AG10803 (cell line): ENCODE measurements around the gene PGF.

Experiments
- DNase-seq: peaks from one replicate; pipeline ENCODE4 v3.0.0; 2010; ENCODE audit warnings: low read depth
- H3K4me3 ChIP-seq: 2 replicates; pipeline ENCODE4 v1.5.1; 2011; ENCODE audit warnings: mild to moderate bottlenecking, low read length, control low read depth
- CTCF ChIP-seq: conservative IDR thresholded peaks from 2 replicates; pipeline ENCODE4 v1.5.1; 2011; ENCODE audit warnings: mild to moderate bottlenecking, low read length, control low read depth, inconsistent platforms

PGF gene

GRCh38 chr14:74947353-74948227 is 7.8 kb downstream of the PGF start:
- no peak overlapping the region for H3K4me3 ChIP-seq
- DNase-seq = no peak
- TF ChIP-seq CTCF = no peak

DNA sequence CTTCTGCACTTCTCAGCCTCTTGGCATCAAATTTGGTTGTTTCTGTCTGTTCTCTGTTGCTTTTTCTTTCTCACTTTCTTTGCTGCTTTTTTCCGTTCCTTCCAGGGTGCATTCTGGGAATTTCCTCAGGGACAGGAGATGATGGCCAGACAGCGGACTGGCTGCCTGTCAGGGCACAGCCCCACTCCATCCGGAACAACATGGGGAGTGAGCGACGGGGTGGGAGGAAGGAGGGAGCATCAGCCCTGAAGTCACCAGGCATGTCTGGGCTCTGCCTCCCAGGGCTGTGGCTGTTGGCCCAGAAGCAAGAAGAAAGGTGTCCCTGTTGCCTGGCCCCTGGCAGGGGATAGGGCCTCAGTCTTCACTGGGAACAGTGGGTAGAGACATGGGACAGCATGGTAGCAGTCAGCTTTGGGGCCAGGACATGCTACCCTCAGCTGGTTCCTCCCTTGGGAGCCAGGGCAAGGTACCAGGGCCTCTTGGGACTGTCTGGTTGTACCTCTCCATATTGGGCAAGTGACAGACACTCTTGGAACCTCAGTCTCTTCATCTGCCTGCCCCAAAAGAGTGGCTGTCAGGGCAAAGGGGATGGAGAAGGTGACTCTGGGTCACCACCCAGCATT is 8.6 kb downstream of the PGF start:
- DNase-seq = no peak
- H3K4me3 ChIP-seq = no peak overlapping the region
- TF ChIP-seq CTCF = no peak

DNA sequence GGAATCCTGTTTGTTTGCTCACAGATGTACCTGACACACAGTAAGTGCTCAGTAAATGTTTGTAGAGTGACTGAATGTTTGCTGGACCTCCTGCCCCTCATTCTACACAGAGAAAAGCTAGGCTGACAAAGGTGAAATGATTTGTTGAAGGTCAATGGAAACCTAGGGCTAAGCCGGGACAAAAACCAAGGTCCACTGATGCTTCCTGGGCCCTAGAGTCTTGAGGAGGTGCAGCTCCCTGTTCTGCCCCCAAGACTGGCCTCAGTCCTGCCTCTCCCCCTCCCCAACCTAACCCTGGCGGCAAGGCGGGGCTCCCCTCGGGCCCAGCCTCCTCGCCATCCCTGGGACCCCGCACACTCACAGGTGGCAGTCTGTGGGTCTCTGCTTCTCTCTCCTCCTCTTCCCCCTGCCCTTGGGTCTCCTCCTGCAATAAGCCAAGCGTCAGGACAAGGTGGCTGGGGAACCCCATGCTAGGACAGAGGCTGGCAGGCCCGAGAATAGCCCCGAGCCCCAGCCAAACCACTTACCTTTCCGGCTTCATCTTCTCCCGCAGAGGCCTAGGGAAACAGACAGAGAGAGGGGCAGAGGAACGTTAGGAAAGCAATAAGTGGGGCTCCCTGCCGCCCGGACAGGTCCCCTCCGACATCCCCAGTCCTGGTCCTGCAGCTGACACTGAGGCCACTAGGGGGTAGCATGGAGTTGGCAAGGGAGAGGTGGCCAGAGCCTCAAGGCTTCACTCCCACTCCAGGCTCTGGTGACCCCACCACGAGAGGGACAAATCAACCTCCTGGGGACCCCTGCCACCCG is 9.3 kb downstream of the PGF start:
- no peak overlapping the region for H3K4me3 ChIP-seq
- TF ChIP-seq CTCF = peak; percentile 92
- peak; percentile 53 for DNase-seq

DNA sequence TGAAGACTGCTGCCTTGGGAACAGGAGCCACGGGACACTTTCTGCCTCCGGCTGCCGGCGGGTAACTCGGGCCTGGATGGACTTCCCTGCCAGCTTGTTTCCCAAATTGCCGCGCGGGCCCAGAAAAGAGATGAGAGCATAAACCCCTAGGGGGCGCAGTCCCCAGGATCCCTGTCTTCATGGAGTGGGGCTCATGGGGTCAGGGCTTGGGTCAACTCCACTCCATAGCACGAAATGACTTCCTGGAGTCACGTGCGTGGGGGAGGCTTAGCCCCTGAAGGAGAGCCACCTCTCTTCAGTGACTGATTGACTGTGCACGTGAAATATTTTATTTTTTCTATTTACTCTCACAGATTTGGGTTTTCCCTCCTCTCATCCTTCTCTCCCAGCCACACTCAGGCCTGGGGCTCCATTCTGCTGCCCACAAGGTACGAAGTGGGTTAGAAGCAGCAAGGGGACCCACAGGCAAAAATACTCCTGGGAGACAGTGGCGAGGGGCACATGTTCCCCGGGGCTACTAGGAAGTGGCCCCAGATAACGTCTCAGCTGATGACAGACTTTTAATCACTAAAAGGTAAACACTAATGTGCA is 10.0 kb downstream of the PGF start:
- TF ChIP-seq CTCF = peak; percentile 58
- DNase-seq = no peak
- H3K4me3 ChIP-seq = no peak overlapping the region

- no peak for DNase-seq
- no peak overlapping the region for H3K4me3 ChIP-seq
- no peak for TF ChIP-seq CTCF
Observed at GRCh38 chr14:74942608-74943007, 12.8 kb downstream of the PGF start.

DNA sequence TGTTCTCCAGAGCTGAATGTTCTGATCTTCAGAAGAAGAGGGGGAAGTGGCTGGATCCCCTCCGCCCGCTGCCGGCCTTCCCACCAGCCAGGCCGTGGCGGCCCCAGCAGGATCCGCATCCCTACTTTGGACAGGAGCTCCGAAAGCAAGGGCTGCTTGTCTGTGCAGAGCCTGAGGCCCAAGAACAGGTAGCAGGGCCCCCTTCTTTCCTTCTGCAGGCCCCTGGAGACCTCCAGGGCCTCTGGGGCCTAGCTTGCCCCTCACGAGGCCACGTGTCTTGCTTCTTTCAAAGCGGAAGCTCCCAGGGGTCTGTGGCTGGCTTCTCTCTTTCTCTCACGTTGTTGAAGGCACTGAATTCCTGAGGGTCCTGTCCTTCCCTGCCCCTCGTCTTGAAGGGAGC is 13.2 kb downstream of the PGF start:
- no peak overlapping the region for H3K4me3 ChIP-seq
- no peak for TF ChIP-seq CTCF
- no peak for DNase-seq
